HepG2 (cell line): ENCODE results near the gene COPS7A. TPM values are rescaled to one million over a fixed set of nuclear protein-coding genes. Genes with fewer than 3 reads are reported as not detected.
A peak's percentile ranks its signal among the peaks of the same experiment; 100 is the strongest.

Experiments
- DNMT1 ChIP-seq: sonication (generic); formaldehyde crosslinking; IDR thresholded peaks from 2 replicates; pipeline ENCODE4 v1.5.1; 2020; ENCODE audit warnings: mild to moderate bottlenecking, missing genetic modification reagents
- FIP1L1 ChIP-seq: fragments of 200-400 bp; formaldehyde crosslinking; IDR thresholded peaks from 2 replicates; pipeline ENCODE4 v1.6.1; 2018; ENCODE audit warnings: low read depth, mild to moderate bottlenecking, low read length, moderate library complexity, borderline replicate concordance; ENCODE audit not compliant: insufficient read depth
- FOSL1 ChIP-seq: sonication (generic); formaldehyde crosslinking; IDR thresholded peaks from 2 replicates; pipeline ENCODE4 v1.9.0; 2021; ENCODE audit warnings: missing genetic modification reagents, borderline replicate concordance
- HHEX ChIP-seq: IDR thresholded peaks from 2 replicates; pipeline ENCODE4 v1.6.1; 2016; ENCODE audit warnings: control low read depth
- KLF11 ChIP-seq: IDR thresholded peaks from 2 replicates; pipeline ENCODE4 v1.6.1; 2016; ENCODE audit warnings: missing compliant biosample characterization
- NCOA1 ChIP-seq: sonication (generic); formaldehyde crosslinking; IDR thresholded peaks from 2 replicates; pipeline ENCODE4 v1.9.0; 2021; ENCODE audit warnings: missing genetic modification reagents
- RBM22 ChIP-seq: fragments of 200-400 bp; formaldehyde crosslinking; optimal IDR thresholded peaks from 2 replicates; pipeline ENCODE3; 2017; ENCODE audit warnings: mild to moderate bottlenecking, low read length, moderate library complexity
- SMAD3 ChIP-seq: sonication (generic); formaldehyde crosslinking; IDR thresholded peaks from 2 replicates; pipeline ENCODE4 v1.4.0; 2020; ENCODE audit warnings: missing genetic modification reagents
- TARDBP ChIP-seq: sonication (generic); formaldehyde crosslinking; IDR thresholded peaks from 2 replicates; pipeline ENCODE4 v1.8.0; 2022; ENCODE audit warnings: mild to moderate bottlenecking, missing genetic modification reagents
- ZFP1 ChIP-seq: IDR thresholded peaks from 2 replicates; pipeline ENCODE4 v1.6.1; 2016
- ZFP36L1 ChIP-seq: sonication (generic); formaldehyde crosslinking; IDR thresholded peaks from 2 replicates; pipeline ENCODE4 v1.8.0; 2022; ENCODE audit warnings: mild to moderate bottlenecking, missing genetic modification reagents, moderate library complexity
- ZNF10 ChIP-seq: sonication (generic); formaldehyde crosslinking; IDR thresholded peaks from 2 replicates; pipeline ENCODE4 v1.4.0; 2020; ENCODE audit warnings: mild to moderate bottlenecking, low read depth, missing genetic modification reagents, borderline replicate concordance
- ZNF235 ChIP-seq: sonication (generic); formaldehyde crosslinking; IDR thresholded peaks from 2 replicates; pipeline ENCODE4 v1.8.1; 2023; ENCODE audit warnings: mild to moderate bottlenecking, missing genetic modification reagents, borderline replicate concordance
- ZSCAN20 ChIP-seq: sonication (generic); formaldehyde crosslinking; IDR thresholded peaks from 2 replicates; pipeline ENCODE4 v1.4.0; 2020; ENCODE audit warnings: missing genetic modification reagents, mild to moderate bottlenecking, borderline replicate concordance
- ZSCAN30 ChIP-seq: sonication (generic); formaldehyde crosslinking; IDR thresholded peaks from 2 replicates; pipeline ENCODE4 v1.5.0; 2020; ENCODE audit warnings: mild to moderate bottlenecking, missing genetic modification reagents
- ZZZ3 ChIP-seq: sonication (generic); formaldehyde crosslinking; IDR thresholded peaks from 2 replicates; pipeline ENCODE4 v1.4.0; 2020; ENCODE audit warnings: missing genetic modification reagents, mild to moderate bottlenecking, borderline replicate concordance
- polyA plus RNA-seq, 8 experiments: library from polyadenylated mRNA; depleted of rRNA in 3 of 8; stranded (reverse) in 7 of 8; unstranded in 1 of 8; fragments of >200 nt; fragmentation: Illumina TruSeq in 4 of 8; extraction: Trizol in 4 of 8; gene quantifications; 2 replicates each; pipeline versions ENCODE4 v1.2.1 to v1.2.3, GENCODE V29; 2011 to 2016; ENCODE audit warnings: low read depth in 4 of 8, missing spikeins in 1 of 8, mixed read lengths in 1 of 8; ENCODE audit not compliant: insufficient read depth in 1 of 8
- total RNA-seq, 5 experiments: library from RNA; depleted of rRNA; stranded (reverse); fragments of >200 nt; fragmentation: Illumina TruSeq; extraction: Trizol; gene quantifications; 2 replicates each; pipeline ENCODE4 v1.2.3, GENCODE V29; 2016; ENCODE audit warnings: low read depth in 1 of 5
- TF ChIP-seq, protein P1 (sequence below): sonication (generic); formaldehyde crosslinking; conservative IDR thresholded peaks from 2 replicates; pipeline ENCODE4 v1.8.0; 2022; ENCODE audit warnings: missing genetic modification reagents
- TF ChIP-seq, protein P2 (sequence below): sonication (generic); formaldehyde crosslinking; IDR thresholded peaks from 2 replicates; pipeline ENCODE4 v1.4.0; 2020; ENCODE audit warnings: missing genetic modification reagents
- TF ChIP-seq, protein P3 (sequence below): sonication (generic); formaldehyde crosslinking; conservative IDR thresholded peaks from 2 replicates; pipeline ENCODE4 v1.4.0; 2020; ENCODE audit warnings: mild to moderate bottlenecking, missing genetic modification reagents, moderate library complexity
- TF ChIP-seq, protein P4 (sequence below): sonication (generic); formaldehyde crosslinking; IDR thresholded peaks from 2 replicates; pipeline ENCODE4 v1.4.0; 2020; ENCODE audit warnings: missing genetic modification reagents
- TF ChIP-seq, protein P5 (sequence below): sonication (generic); formaldehyde crosslinking; IDR thresholded peaks from 2 replicates; pipeline ENCODE4 v1.4.0; 2020; ENCODE audit warnings: missing genetic modification reagents

Gene COPS7A
- total and polyA plus RNA-seq, 2 of the 13 experiments (the other 11 are each of a cell fraction or from before 2014, with no cell fraction given): 40.0 to 73.6 TPM

- TF ChIP-seq, protein P1, sequence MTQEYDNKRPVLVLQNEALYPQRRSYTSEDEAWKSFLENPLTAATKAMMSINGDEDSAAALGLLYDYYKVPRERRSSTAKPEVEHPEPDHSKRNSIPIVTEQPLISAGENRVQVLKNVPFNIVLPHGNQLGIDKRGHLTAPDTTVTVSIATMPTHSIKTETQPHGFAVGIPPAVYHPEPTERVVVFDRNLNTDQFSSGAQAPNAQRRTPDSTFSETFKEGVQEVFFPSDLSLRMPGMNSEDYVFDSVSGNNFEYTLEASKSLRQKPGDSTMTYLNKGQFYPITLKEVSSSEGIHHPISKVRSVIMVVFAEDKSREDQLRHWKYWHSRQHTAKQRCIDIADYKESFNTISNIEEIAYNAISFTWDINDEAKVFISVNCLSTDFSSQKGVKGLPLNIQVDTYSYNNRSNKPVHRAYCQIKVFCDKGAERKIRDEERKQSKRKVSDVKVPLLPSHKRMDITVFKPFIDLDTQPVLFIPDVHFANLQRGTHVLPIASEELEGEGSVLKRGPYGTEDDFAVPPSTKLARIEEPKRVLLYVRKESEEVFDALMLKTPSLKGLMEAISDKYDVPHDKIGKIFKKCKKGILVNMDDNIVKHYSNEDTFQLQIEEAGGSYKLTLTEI (CRISPR knock-in tag): no peak
- TF ChIP-seq, protein P2, sequence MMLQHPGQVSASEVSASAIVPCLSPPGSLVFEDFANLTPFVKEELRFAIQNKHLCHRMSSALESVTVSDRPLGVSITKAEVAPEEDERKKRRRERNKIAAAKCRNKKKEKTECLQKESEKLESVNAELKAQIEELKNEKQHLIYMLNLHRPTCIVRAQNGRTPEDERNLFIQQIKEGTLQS: no peak
- TF ChIP-seq NCOA1 (CRISPR knock-in tag): no peak; the same call in 1 of the 2 replicates
- TF ChIP-seq RBM22: no peak
- TF ChIP-seq KLF11 (CRISPR knock-in tag): no peak
- TF ChIP-seq ZNF235 (CRISPR knock-in tag): no peak
- TF ChIP-seq, protein P3, sequence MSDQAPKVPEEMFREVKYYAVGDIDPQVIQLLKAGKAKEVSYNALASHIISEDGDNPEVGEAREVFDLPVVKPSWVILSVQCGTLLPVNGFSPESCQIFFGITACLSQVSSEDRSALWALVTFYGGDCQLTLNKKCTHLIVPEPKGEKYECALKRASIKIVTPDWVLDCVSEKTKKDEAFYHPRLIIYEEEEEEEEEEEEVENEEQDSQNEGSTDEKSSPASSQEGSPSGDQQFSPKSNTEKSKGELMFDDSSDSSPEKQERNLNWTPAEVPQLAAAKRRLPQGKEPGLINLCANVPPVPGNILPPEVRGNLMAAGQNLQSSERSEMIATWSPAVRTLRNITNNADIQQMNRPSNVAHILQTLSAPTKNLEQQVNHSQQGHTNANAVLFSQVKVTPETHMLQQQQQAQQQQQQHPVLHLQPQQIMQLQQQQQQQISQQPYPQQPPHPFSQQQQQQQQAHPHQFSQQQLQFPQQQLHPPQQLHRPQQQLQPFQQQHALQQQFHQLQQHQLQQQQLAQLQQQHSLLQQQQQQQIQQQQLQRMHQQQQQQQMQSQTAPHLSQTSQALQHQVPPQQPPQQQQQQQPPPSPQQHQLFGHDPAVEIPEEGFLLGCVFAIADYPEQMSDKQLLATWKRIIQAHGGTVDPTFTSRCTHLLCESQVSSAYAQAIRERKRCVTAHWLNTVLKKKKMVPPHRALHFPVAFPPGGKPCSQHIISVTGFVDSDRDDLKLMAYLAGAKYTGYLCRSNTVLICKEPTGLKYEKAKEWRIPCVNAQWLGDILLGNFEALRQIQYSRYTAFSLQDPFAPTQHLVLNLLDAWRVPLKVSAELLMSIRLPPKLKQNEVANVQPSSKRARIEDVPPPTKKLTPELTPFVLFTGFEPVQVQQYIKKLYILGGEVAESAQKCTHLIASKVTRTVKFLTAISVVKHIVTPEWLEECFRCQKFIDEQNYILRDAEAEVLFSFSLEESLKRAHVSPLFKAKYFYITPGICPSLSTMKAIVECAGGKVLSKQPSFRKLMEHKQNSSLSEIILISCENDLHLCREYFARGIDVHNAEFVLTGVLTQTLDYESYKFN (CRISPR knock-in tag): peak; percentile 76
- TF ChIP-seq ZSCAN30 (CRISPR knock-in tag): no peak
- TF ChIP-seq, protein P4, sequence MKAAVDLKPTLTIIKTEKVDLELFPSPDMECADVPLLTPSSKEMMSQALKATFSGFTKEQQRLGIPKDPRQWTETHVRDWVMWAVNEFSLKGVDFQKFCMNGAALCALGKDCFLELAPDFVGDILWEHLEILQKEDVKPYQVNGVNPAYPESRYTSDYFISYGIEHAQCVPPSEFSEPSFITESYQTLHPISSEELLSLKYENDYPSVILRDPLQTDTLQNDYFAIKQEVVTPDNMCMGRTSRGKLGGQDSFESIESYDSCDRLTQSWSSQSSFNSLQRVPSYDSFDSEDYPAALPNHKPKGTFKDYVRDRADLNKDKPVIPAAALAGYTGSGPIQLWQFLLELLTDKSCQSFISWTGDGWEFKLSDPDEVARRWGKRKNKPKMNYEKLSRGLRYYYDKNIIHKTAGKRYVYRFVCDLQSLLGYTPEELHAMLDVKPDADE (CRISPR knock-in tag): no peak
- peak; percentile 93; the same call in 1 of the 2 replicates for TF ChIP-seq TARDBP (CRISPR knock-in tag)
- no peak for TF ChIP-seq ZSCAN20
- no peak for TF ChIP-seq ZNF10 (CRISPR knock-in tag)
- TF ChIP-seq HHEX (CRISPR knock-in tag): no peak
- TF ChIP-seq ZFP1 (CRISPR knock-in tag): 0 out of 2 replicates have a peak, but pooled peaks have one; percentile 43
- TF ChIP-seq ZFP36L1 (CRISPR knock-in tag): peak; percentile 45; the same call in 1 of the 2 replicates
- TF ChIP-seq DNMT1 (CRISPR knock-in tag): no peak; the same call in 1 of the 2 replicates
- TF ChIP-seq, protein P5, sequence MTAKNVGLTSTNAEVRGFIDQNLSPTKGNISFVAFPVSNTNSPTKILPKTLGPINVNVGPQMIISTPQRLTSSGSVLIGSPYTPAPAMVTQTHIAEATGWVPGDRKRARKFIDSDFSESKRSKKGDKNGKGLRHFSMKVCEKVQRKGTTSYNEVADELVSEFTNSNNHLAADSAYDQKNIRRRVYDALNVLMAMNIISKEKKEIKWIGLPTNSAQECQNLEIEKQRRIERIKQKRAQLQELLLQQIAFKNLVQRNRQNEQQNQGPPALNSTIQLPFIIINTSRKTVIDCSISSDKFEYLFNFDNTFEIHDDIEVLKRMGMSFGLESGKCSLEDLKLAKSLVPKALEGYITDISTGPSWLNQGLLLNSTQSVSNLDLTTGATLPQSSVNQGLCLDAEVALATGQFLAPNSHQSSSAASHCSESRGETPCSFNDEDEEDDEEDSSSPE: peak; percentile 53; the same call in 1 of the 2 replicates
- no peak for TF ChIP-seq FOSL1 (CRISPR knock-in tag)
- no peak for TF ChIP-seq FIP1L1
- peak; percentile 73; the same call in 1 of the 2 replicates for TF ChIP-seq SMAD3 (CRISPR knock-in tag)
- no peak for TF ChIP-seq ZZZ3 (CRISPR knock-in tag)
These were observed 55.0 kb downstream of the COPS7A start (continued) for GRCh38 chr12:6778574-6779550.
